ENCODE data around the gene SLC43A1. TPM values are rescaled to one million over a fixed set of nuclear protein-coding genes. Genes with fewer than 3 reads are reported as not detected.

SLC43A1 gene
- total RNA-seq, 1 experiment from 2014 or later: 27.1 TPM

GRCh38 chr11:57501953-57502352, 13.5 kb downstream of the SLC43A1 start:
- POLR2A ChIA-PET: interaction anchor here (1.3 kb wide), 2 partner anchors 13 to 138 kb away, joined by 4 read pairs; partner anchors contain the start of gene SLC43A1
- Mint-ChIP-seq H3K27ac (0 out of 2 replicates have a peak overlapping the region, but pooled peaks have one; percentile 15), H3K4me1 (peaks cover 40% of the 10 kb centered on the region), H3K36me3 (peaks cover 7% of the 10 kb centered on the region), H3K27me3 (ENCODE audit: low read depth) (no peaks in the 10 kb centered on the region; the same call in 1 of the 2 replicates), H3K9me3 (no peaks in the 10 kb centered on the region), H3K4me3 (no peak overlapping the region)
- CTCF ChIA-PET: interaction anchor here (0.7 to 4.8 kb wide), 10 partner anchors 9 to 284 kb away, joined by 3 to 66 read pairs (median 4); partner anchors contain the start of genes RTN4RL2 and SLC43A1
- ATAC-seq (no peak), DNase-seq (ENCODE audit: low spot score) (no peak)
- no peak for TF ChIP-seq HMGA2 (CRISPR knock-in tag; IDR thresholded peaks at IDR 0.05)
- no peak for TF ChIP-seq ATF3 (CRISPR knock-in tag; conservative IDR thresholded peaks at IDR 0.05)
- TF ChIP-seq ZNF416 (CRISPR knock-in tag; IDR thresholded peaks at IDR 0.05): no peak
- TF ChIP-seq GRHL2 (CRISPR knock-in tag; IDR thresholded peaks at IDR 0.05; ENCODE audit: insufficient replicate concordance, severe bottlenecking): no peak
- TF ChIP-seq, protein P1, sequence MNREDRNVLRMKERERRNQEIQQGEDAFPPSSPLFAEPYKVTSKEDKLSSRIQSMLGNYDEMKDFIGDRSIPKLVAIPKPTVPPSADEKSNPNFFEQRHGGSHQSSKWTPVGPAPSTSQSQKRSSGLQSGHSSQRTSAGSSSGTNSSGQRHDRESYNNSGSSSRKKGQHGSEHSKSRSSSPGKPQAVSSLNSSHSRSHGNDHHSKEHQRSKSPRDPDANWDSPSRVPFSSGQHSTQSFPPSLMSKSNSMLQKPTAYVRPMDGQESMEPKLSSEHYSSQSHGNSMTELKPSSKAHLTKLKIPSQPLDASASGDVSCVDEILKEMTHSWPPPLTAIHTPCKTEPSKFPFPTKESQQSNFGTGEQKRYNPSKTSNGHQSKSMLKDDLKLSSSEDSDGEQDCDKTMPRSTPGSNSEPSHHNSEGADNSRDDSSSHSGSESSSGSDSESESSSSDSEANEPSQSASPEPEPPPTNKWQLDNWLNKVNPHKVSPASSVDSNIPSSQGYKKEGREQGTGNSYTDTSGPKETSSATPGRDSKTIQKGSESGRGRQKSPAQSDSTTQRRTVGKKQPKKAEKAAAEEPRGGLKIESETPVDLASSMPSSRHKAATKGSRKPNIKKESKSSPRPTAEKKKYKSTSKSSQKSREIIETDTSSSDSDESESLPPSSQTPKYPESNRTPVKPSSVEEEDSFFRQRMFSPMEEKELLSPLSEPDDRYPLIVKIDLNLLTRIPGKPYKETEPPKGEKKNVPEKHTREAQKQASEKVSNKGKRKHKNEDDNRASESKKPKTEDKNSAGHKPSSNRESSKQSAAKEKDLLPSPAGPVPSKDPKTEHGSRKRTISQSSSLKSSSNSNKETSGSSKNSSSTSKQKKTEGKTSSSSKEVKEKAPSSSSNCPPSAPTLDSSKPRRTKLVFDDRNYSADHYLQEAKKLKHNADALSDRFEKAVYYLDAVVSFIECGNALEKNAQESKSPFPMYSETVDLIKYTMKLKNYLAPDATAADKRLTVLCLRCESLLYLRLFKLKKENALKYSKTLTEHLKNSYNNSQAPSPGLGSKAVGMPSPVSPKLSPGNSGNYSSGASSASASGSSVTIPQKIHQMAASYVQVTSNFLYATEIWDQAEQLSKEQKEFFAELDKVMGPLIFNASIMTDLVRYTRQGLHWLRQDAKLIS (CRISPR knock-in tag; IDR thresholded peaks at IDR 0.05; ENCODE audit: borderline replicate concordance): no peak
- TF ChIP-seq NR1H2 (CRISPR knock-in tag; IDR thresholded peaks at IDR 0.05): no peak

DNA sequence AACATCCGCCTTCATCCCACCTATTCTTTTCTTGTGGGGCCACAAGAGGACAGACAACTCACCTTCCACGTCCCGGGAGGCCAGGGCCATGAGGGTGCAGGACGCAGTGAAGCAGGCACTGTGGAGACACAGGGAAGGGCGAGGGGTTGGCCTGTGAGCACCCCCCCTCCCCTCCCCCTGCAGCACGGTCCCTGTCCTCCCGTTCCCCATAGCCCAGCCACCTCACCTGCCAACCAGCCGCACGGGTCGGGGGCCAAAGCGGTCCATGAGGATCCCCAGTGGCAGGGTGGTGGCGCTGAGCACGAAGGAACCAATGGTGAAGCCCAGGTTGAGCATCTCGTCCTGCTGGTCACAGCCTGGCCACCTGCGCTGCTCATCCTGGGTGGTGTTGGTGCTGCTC, 14.6 kb downstream of the SLC43A1 start:
- TF ChIP-seq PRRX2 (CRISPR knock-in tag; IDR thresholded peaks at IDR 0.05) (no peak), NR3C1 (CRISPR knock-in tag; conservative IDR thresholded peaks at IDR 0.05; ENCODE audit: low read depth) (no peak), JAZF1 (CRISPR knock-in tag; IDR thresholded peaks at IDR 0.05) (no peak), GTF2I (CRISPR knock-in tag; conservative IDR thresholded peaks at IDR 0.05) (no peak), RELA (CRISPR knock-in tag; IDR thresholded peaks at IDR 0.05; ENCODE audit: borderline replicate concordance) (no peak), KAT7 (CRISPR knock-in tag; IDR thresholded peaks at IDR 0.05; ENCODE audit: borderline replicate concordance) (no peak), TEAD1 (CRISPR knock-in tag; IDR thresholded peaks at IDR 0.05) (no peak), SMAD3 (CRISPR knock-in tag; IDR thresholded peaks at IDR 0.05; ENCODE audit: borderline replicate concordance) (no peak), HMGXB4 (CRISPR knock-in tag; IDR thresholded peaks at IDR 0.05) (no peak)
- TF ChIP-seq, protein P2, sequence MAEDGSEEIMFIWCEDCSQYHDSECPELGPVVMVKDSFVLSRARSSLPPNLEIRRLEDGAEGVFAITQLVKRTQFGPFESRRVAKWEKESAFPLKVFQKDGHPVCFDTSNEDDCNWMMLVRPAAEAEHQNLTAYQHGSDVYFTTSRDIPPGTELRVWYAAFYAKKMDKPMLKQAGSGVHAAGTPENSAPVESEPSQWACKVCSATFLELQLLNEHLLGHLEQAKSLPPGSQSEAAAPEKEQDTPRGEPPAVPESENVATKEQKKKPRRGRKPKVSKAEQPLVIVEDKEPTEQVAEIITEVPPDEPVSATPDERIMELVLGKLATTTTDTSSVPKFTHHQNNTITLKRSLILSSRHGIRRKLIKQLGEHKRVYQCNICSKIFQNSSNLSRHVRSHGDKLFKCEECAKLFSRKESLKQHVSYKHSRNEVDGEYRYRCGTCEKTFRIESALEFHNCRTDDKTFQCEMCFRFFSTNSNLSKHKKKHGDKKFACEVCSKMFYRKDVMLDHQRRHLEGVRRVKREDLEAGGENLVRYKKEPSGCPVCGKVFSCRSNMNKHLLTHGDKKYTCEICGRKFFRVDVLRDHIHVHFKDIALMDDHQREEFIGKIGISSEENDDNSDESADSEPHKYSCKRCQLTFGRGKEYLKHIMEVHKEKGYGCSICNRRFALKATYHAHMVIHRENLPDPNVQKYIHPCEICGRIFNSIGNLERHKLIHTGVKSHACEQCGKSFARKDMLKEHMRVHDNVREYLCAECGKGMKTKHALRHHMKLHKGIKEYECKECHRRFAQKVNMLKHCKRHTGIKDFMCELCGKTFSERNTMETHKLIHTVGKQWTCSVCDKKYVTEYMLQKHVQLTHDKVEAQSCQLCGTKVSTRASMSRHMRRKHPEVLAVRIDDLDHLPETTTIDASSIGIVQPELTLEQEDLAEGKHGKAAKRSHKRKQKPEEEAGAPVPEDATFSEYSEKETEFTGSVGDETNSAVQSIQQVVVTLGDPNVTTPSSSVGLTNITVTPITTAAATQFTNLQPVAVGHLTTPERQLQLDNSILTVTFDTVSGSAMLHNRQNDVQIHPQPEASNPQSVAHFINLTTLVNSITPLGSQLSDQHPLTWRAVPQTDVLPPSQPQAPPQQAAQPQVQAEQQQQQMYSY (CRISPR knock-in tag; IDR thresholded peaks at IDR 0.05): no peak
- TF ChIP-seq, protein P3, sequence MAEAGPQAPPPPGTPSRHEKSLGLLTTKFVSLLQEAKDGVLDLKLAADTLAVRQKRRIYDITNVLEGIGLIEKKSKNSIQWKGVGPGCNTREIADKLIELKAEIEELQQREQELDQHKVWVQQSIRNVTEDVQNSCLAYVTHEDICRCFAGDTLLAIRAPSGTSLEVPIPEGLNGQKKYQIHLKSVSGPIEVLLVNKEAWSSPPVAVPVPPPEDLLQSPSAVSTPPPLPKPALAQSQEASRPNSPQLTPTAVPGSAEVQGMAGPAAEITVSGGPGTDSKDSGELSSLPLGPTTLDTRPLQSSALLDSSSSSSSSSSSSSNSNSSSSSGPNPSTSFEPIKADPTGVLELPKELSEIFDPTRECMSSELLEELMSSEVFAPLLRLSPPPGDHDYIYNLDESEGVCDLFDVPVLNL (CRISPR knock-in tag; IDR thresholded peaks at IDR 0.05; ENCODE audit: borderline replicate concordance, low read depth): no peak
- TF ChIP-seq, protein P4, sequence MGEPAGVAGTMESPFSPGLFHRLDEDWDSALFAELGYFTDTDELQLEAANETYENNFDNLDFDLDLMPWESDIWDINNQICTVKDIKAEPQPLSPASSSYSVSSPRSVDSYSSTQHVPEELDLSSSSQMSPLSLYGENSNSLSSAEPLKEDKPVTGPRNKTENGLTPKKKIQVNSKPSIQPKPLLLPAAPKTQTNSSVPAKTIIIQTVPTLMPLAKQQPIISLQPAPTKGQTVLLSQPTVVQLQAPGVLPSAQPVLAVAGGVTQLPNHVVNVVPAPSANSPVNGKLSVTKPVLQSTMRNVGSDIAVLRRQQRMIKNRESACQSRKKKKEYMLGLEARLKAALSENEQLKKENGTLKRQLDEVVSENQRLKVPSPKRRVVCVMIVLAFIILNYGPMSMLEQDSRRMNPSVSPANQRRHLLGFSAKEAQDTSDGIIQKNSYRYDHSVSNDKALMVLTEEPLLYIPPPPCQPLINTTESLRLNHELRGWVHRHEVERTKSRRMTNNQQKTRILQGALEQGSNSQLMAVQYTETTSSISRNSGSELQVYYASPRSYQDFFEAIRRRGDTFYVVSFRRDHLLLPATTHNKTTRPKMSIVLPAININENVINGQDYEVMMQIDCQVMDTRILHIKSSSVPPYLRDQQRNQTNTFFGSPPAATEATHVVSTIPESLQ (CRISPR knock-in tag; IDR thresholded peaks at IDR 0.05): no peak
- TF ChIP-seq, protein P5, sequence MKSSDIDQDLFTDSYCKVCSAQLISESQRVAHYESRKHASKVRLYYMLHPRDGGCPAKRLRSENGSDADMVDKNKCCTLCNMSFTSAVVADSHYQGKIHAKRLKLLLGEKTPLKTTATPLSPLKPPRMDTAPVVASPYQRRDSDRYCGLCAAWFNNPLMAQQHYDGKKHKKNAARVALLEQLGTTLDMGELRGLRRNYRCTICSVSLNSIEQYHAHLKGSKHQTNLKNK (CRISPR knock-in tag; IDR thresholded peaks at IDR 0.05): no peak
- TF ChIP-seq, protein P6, sequence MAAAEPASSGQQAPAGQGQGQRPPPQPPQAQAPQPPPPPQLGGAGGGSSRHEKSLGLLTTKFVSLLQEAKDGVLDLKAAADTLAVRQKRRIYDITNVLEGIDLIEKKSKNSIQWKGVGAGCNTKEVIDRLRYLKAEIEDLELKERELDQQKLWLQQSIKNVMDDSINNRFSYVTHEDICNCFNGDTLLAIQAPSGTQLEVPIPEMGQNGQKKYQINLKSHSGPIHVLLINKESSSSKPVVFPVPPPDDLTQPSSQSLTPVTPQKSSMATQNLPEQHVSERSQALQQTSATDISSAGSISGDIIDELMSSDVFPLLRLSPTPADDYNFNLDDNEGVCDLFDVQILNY (CRISPR knock-in tag; IDR thresholded peaks at IDR 0.05): no peak
- no peaks in the 10 kb centered on the region; the same call in 1 of the 2 replicates for H3K27me3 Mint-ChIP-seq (ENCODE audit: low read depth)
- POLR2A ChIA-PET: interaction anchor here (1.6 kb wide), 2 partner anchors 14 to 146 kb away, joined by 6 to 13 read pairs; partner anchors contain the start of gene SLC43A1
- H3K4me3 Mint-ChIP-seq: no peak overlapping the region
- no peaks in the 10 kb centered on the region for H3K9me3 Mint-ChIP-seq
- DNase-seq (ENCODE audit: low spot score) (no peak), ATAC-seq (no peak)
- peaks cover 11% of the 10 kb centered on the region for H3K36me3 Mint-ChIP-seq
- CTCF ChIA-PET: interaction anchor here (1.4 to 4.8 kb wide), 6 partner anchors 9 to 155 kb away, joined by 5 to 28 read pairs (median 10); partner anchors contain the start of genes SLC43A1 and UBE2L6
- H3K4me1 Mint-ChIP-seq: peaks cover 43% of the 10 kb centered on the region
- no peak overlapping the region for H3K27ac Mint-ChIP-seq
